ENCODE data around the gene AP1S1. TPM values are rescaled to one million over a fixed set of nuclear protein-coding genes. Genes with fewer than 3 reads are reported as not detected.

Gene AP1S1
- total and polyA plus RNA-seq, 2 donors (not counting 3 experiments of a cell fraction or from before 2014, with no cell fraction given), result 93.3 to 106 TPM

DNA sequence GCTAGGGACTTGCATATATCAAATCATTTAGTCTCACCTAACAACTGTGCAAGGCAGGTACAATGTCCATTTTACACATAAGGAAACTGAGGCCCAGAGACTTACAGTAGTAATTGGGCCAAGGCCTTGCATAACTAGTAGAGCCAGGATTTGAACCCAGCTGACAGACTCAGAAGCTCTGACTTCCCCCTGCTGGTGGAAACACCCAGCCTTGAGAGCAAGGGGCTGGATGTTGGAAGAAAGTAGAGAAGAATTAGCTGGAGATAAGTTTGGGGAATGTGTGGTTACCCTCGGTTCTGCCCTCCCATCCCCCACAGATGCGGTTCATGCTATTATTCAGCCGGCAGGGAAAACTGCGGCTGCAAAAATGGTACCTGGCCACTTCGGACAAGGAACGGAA is 2.0 kb downstream of the AP1S1 start:
- Histone ChIP-seq H3K79me2 (ENCODE audit: control insufficient read depth, insufficient read depth, low read length) (peaks cover 10% of the 10 kb centered on the region), H3K9ac (replicated peaks; ENCODE audit: extremely low read depth, insufficient read depth, low read length) (no peak overlapping the region), H3K4me3 (replicated peaks in 1 of 3; ENCODE audit: insufficient read depth in 1 of 3, low read depth in 1 of 3, low read length in 3 of 3) (no peak overlapping the region), H3K36me3 (ENCODE audit: control insufficient read depth in 2 of 2, extremely low read depth in 1 of 2, insufficient read depth in 2 of 2, low read length in 2 of 2) (peaks cover 5 to 19% of the 10 kb centered on the region in 2 experiments), H3K27me3 (ENCODE audit: control insufficient read depth in 2 of 2, insufficient read depth in 2 of 2, low read length in 2 of 2) (peaks cover 0 to 4% of the 10 kb centered on the region in 2 experiments), H4K20me1 (replicated peaks; ENCODE audit: control insufficient read depth, extremely low read depth, insufficient read depth, low read length) (no peaks in the 10 kb centered on the region), H3K4me1 (ENCODE audit: control insufficient read depth, extremely low read depth, insufficient read depth, low read length) (peaks cover 6% of the 10 kb centered on the region), H3K27ac (ENCODE audit: insufficient read depth, low read depth, low read length) (no peak overlapping the region), H3K9me1 (replicated peaks; ENCODE audit: control insufficient read depth, extremely low read depth, insufficient read depth, low read length) (no peaks in the 10 kb centered on the region), H3K9me3 (replicated peaks; ENCODE audit: control insufficient read depth, insufficient read depth, low read length) (no peaks in the 10 kb centered on the region), H3K4me2 (ENCODE audit: insufficient read depth, low read length) (no peak overlapping the region), H2AFZ (ENCODE audit: low read depth, low read length) (no peak overlapping the region)
- BruUV-seq (replicated peaks), result no TSS peak
- TF ChIP-seq, protein P1, sequence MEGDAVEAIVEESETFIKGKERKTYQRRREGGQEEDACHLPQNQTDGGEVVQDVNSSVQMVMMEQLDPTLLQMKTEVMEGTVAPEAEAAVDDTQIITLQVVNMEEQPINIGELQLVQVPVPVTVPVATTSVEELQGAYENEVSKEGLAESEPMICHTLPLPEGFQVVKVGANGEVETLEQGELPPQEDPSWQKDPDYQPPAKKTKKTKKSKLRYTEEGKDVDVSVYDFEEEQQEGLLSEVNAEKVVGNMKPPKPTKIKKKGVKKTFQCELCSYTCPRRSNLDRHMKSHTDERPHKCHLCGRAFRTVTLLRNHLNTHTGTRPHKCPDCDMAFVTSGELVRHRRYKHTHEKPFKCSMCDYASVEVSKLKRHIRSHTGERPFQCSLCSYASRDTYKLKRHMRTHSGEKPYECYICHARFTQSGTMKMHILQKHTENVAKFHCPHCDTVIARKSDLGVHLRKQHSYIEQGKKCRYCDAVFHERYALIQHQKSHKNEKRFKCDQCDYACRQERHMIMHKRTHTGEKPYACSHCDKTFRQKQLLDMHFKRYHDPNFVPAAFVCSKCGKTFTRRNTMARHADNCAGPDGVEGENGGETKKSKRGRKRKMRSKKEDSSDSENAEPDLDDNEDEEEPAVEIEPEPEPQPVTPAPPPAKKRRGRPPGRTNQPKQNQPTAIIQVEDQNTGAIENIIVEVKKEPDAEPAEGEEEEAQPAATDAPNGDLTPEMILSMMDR (IDR thresholded peaks at IDR 0.05; ENCODE audit: extremely low read depth in 1 of 2, insufficient read depth in 1 of 2, low read depth in 1 of 2, low read length in 2 of 2), result peak; percentile 16 to 23
- no peak for TF ChIP-seq POLR2A (IDR thresholded peaks at IDR 0.05; ENCODE audit: low read depth, low read length)
- TF ChIP-seq, protein P2, sequence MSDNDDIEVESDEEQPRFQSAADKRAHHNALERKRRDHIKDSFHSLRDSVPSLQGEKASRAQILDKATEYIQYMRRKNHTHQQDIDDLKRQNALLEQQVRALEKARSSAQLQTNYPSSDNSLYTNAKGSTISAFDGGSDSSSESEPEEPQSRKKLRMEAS (IDR thresholded peaks at IDR 0.05; ENCODE audit: insufficient read depth, insufficient read length), result no peak
- no peak for TF ChIP-seq POLR2AphosphoS5 (IDR thresholded peaks at IDR 0.05; ENCODE audit: insufficient read depth, low read depth, low read length)
- TF ChIP-seq MYC (IDR thresholded peaks at IDR 0.05; ENCODE audit: low read depth, low read length), result no peak
- TF ChIP-seq GATA2 (IDR thresholded peaks at IDR 0.05; ENCODE audit: insufficient read depth, insufficient read length, low read depth, low read length), result no peak
- TF ChIP-seq EZH2 (IDR thresholded peaks at IDR 0.05; ENCODE audit: borderline replicate concordance, low read depth, low read length, severe bottlenecking), result no peak
- no peak for TF ChIP-seq FOS (IDR thresholded peaks at IDR 0.05; ENCODE audit: borderline replicate concordance, insufficient read depth, low read length)
- ChIA-PET CTCF (interaction anchor here (0.6 to 6.0 kb wide), 11 partner anchors 9 to 152 kb away, joined by 3 to 75 read pairs (median 6); partner anchors contain the start of genes PLOD3 and ZNHIT1), POLR2A (interaction anchor here (0.6 kb wide), 2 partner anchors 12 to 522 kb away, joined by 5 to 8 read pairs; no protein-coding TSS in a partner anchor)
- no peak for FAIRE-seq
- DNase-seq (ENCODE audit: low read depth, low spot score), result no peak
- intact Hi-C loops (cut with micrococcal nuclease), result no loop called here
- dilution Hi-C loops (cut with MboI; ENCODE audit: extremely low pct_ligation_motif_present, low sequenced_read_pairs), result no loop called here

Measured in endothelial cell of umbilical vein (primary cell).